HG03520 (cell line): ENCODE measurements around the gene APOC4.
"Not testable (repeated sequence)": the region's sequence is repeated elsewhere in the genome, so short reads cannot be mapped to it uniquely, and the experiment has no call there.

Experiments
- ATAC-seq: cut with Tn5 transposase; IDR thresholded peaks from one replicate; pipeline ENCODE4 v1.9.1; 2021; ENCODE audit warnings: mild to moderate bottlenecking, moderate library complexity; ENCODE audit not compliant: unreplicated experiment

APOC4 gene

GRCh38 chr19:44914433-44915206 lies 27.4 kb upstream of the APOC4 start, which contains the start of gene APOC1:
TSS of gene APOC1 (plus strand) at chr19:44914608. CDS start at chr19:44914892, 284 bp downstream.
- peak; percentile 84 for ATAC-seq

- ATAC-seq, result no peak
Measured at GRCh38 chr19:44924243-44924725, 17.8 kb upstream of the APOC4 start.

GRCh38 chr19:44925114-44925891 lies 16.7 kb upstream of the APOC4 start:
- no peak for ATAC-seq

DNA sequence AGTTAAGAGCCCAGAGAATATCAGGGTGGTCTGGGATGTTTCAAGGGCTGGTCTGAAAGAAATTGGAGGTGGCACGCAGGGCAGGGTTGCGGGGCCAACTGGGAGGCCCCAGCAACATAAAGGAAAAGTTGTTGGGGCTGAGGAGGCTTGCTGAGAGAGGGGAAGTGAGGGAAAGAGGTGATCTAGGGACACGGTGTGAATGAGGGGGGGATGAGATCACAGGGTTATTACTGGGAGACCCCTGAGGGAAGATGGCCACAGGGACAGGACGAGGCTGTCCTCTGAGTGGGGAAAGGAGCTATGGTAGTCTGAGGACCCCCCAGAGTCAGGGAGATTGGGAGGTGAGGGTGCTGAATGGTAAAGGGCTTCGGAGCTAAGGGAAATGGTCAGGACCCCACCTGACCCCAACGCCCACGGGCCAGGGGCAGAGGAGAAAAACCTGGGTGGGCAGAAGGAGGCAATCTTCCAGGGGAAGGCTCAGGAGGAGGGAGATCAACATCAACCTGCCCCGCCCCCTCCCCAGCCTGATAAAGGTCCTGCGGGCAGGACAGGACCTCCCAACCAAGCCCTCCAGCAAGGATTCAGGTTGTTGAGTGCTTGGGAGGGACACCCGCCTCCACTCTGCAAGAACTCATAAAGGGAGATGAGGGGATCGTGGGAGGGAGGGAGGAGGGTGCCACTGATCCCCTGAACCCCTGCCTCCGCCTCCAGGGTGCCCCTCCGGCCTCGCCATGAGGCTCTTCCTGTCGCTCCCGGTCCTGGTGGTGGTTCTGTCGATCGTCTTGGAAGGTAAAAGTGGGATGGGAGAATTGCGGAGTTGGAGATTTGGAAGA lies 15.6 kb upstream of the APOC4 start:
- ATAC-seq, result not testable (repeated sequence)

GRCh38 chr19:44927746-44928145 lies 14.3 kb upstream of the APOC4 start:
- ATAC-seq, result no peak

DNA sequence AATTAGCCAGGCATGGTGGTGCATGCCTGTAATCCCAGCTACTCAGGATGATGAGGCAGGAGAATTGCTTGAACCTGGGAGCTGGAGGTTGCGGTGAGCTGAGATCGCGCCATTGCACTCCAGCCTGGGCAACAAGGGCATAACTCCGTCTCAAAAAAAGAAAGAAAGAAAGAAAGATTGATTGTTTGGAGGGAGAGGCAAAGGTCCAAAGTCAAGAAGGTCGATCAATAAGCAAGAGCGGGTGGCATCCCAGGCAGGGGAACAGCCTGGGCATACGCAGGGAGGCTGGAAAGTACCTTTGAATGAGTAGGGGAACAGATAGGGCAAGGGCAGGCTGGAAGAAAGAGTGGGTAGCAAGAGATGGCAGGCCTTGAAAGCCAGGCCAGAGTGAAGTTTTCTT lies 11.9 kb upstream of the APOC4 start:
- ATAC-seq, result no peak

DNA sequence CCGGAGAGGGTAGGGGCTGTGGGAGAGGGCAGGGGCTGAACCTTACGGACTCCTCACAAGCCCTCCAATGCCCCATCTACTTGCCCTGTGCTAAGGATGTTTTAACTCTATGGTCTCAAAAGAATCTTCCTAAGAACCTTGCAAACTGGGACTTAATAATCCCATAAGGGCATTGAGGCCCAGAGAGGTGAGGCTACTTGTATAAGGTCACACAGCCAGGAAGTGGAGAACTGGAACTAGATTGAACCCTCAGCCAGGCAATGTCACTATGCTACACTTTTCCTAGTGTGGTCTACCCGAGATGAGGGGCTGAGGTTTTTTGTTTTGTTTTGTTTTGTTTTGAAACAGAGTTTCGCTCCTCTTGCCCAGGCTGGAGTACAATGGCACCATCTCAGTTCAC lies 10.5 kb upstream of the APOC4 start:
- ATAC-seq, result no peak

DNA sequence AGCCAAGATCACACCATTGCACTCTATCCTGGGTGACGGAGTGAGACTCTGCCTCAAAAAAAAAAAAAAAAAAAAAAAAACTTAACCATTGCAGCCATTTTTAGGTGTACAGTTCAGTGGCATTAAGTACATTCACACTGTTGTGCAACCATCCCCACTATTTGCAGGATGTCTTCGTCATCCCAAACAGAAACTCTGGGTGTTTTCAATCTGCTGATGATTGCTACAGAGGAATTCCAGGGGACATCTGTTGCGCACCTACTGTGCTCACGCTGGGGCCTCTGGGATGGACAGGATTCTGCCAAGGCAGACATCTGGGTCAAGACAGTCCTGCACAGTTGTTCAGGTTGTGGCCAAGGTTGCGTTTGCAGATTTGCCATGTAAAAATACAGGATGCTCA lies 2.4 kb upstream of the APOC4 start:
- no peak for ATAC-seq

- no peak for ATAC-seq
Measured at GRCh38 chr19:44943801-44944249, 1.8 kb downstream of the APOC4 start.

- no peak for ATAC-seq
Measured at GRCh38 chr19:44947041-44947581, 5.1 kb downstream of the APOC4 start.

- ATAC-seq, result no peak
Measured at GRCh38 chr19:44948237-44948636, 6.2 kb downstream of the APOC4 start.

DNA sequence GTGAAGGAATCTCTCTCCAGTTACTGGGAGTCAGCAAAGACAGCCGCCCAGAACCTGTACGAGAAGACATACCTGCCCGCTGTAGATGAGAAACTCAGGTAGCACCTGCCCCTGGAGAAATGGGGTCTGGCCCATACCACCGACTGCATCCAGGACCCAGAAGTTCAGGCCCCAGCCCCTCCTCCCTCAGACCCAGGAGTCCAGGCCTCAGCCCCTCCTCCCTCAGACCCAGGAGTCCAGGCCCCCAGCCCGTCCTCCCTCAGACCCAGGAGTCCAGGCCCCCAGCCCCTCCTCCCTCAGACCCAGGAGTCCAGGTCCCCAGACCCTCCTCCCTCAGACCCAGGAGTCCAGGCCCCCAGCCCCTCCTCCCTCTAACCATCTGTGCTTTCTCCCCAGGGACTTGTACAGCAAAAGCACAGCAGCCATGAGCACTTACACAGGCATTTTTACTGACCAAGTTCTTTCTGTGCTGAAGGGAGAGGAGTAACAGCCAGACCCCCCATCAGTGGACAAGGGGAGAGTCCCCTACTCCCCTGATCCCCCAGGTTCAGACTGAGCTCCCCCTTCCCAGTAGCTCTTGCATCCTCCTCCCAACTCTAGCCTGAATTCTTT lies 6.8 kb downstream of the APOC4 start:
- no peak for ATAC-seq

GRCh38 chr19:44949550-44949949 lies 7.5 kb downstream of the APOC4 start:
- no peak for ATAC-seq

- no peak for ATAC-seq
Measured at GRCh38 chr19:44951179-44952159, 9.4 kb downstream of the APOC4 start.

DNA sequence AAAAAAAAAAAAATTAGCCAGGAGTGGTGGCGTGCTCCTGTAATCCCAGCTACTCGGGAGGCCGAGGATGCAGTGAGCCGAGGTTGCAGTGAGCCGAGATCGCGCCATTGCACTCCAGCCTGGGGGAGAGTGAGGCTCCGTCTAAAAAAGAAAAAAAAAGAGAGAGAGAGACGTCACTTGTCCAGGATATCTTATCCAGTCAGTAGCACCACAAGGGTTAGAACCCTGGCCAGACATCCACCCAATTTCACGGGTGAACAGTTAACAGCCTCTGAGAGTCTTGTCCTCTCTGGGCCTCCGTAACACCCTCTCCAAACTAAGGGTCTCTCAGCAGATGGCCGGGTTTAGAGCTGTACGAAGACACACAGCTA lies 12.2 kb downstream of the APOC4 start:
- ATAC-seq, result peak; percentile 3

DNA sequence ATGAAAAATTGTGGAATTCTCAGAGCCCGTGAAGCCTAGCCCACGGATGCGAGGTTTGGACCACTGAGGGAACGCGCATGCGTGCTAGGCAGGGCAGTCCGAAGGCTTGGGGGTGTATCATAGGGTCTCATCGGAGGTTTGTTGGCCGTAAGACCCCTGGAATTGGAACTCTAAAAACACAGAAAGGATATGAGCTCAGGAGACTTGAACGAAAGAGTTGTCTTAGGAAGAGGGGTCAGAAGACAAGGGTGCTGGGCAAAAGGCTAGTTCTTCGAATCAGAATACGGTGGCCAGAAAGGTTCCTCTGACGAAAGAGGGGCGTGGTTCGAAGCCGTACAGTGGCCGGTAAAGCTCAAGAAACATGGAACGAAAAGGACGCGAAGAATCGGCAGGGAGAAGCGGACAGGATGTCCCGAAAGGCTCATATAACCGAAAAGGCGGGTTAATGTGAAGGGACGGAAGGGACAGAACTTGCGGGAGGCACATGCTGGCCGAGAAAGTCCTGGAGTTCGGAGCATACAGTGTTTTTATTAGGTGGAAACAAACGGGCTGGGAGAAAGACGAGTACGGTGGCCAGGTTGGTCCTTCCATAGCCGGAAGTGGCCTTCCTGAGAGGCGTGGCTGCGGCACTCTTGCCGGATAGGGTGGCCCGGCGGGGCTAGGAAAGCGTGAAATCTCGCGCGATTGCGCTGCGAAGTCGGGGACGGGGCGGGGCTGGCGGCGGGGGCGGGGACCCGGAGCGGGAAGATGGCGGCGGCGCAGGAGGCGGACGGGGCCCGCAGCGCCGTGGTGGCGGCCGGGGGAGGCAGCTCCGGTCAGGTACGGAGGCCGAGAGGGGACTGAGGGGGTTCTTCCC lies 12.8 kb downstream of the APOC4 start, which contains the start of gene CLPTM1:
Gene CLPTM1 (plus strand): TSS at position 732 of the 856 bp plus-strand sequence. CDS start 16 bp downstream, at position 748.
- ATAC-seq, result peak; percentile 75

DNA sequence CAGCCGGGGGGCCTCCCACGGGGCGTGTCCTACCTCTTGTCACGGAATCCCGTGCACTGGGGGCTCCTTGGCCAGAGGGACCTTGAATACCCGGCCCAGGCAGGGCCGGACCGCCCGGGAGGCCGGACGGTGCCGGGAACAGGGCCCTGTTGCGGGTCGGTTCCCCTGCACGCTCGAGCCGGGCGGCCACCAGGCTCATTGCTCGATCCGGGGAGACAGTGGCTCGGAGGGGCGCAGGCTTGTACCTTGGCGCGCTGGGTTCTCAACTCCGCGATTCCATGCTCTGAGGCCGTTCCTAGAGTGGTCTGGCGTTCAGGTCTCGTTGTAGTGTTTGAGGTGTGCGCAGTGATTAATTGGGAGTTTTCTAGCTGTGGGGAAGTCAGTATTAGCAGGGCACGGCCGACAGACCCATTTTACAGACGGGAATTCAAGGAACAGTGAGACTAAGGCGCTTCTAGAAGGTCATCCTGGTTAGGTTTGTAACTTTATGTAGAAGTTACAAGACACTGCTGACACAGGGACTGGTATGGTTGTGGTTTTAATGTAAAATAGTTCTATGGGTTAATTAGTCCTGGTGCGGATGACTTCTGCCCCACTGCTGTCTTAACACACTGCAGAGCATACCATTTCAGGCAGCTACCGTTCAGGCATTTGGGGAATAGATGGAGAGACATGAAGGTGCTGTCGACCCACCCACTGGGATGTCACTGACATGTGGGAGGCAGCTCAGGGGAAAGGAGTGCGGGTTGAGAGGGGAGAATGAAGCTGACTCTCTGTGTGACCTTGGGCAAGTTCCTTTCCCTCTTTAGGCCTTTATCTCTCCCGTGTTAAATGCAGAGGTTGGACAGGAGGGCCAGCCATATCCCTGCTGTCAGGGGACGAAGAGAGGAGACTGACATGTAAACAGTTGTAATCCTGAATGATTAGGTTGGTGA lies 13.7 kb downstream of the APOC4 start:
- peak; percentile 18 for ATAC-seq
